HG03565 (cell line): Measurements from ENCODE around the gene POU2AF1.
A peak's percentile ranks its signal among the peaks of the same experiment; 100 is the strongest.

Source experiments
- ATAC-seq: cut with Tn5 transposase; IDR thresholded peaks from one replicate; pipeline ENCODE4 v1.9.1; 2021; ENCODE audit warnings: mild to moderate bottlenecking, moderate library complexity; ENCODE audit not compliant: unreplicated experiment

POU2AF1 gene

GRCh38 chr11:111388420-111388819, 9.3 kb upstream of the POU2AF1 start:
- no peak for ATAC-seq

GRCh38 chr11:111387363-111387762, 8.3 kb upstream of the POU2AF1 start:
- no peak for ATAC-seq

- no peak for ATAC-seq
Measured at GRCh38 chr11:111386611-111387150, 7.6 kb upstream of the POU2AF1 start.

- ATAC-seq, result no peak
Measured at GRCh38 chr11:111384494-111384893, 5.4 kb upstream of the POU2AF1 start.

- ATAC-seq, result no peak
Measured at GRCh38 chr11:111382451-111382850, 3.4 kb upstream of the POU2AF1 start.

- no peak for ATAC-seq
Measured at GRCh38 chr11:111379602-111380136, 594 bp upstream of the POU2AF1 start.

- ATAC-seq, result no peak
Measured at GRCh38 chr11:111378185-111378860, 752 bp downstream of the POU2AF1 start.

- no peak for ATAC-seq
Measured at GRCh38 chr11:111376181-111376871, 2.7 kb downstream of the POU2AF1 start.

- no peak for ATAC-seq
Measured at GRCh38 chr11:111373590-111373989, 5.5 kb downstream of the POU2AF1 start.

GRCh38 chr11:111372538-111372937, 6.5 kb downstream of the POU2AF1 start:
- ATAC-seq, result no peak

GRCh38 chr11:111370902-111371578, 8.0 kb downstream of the POU2AF1 start:
- ATAC-seq, result peak; percentile 31

GRCh38 chr11:111370270-111370901, 8.7 kb downstream of the POU2AF1 start:
- ATAC-seq, result no peak

- ATAC-seq, result no peak
Measured at GRCh38 chr11:111368285-111368560, 10.9 kb downstream of the POU2AF1 start.

- peak; percentile 37 for ATAC-seq
Measured at GRCh38 chr11:111367411-111368284, 11.4 kb downstream of the POU2AF1 start.

GRCh38 chr11:111366560-111367410, 12.3 kb downstream of the POU2AF1 start:
- no peak for ATAC-seq

- ATAC-seq, result no peak
Measured at GRCh38 chr11:111365722-111366559, 13.1 kb downstream of the POU2AF1 start.

- ATAC-seq, result no peak
Measured at GRCh38 chr11:111364503-111364902, 14.6 kb downstream of the POU2AF1 start.

- ATAC-seq, result no peak
Measured at GRCh38 chr11:111363985-111364384, 15.1 kb downstream of the POU2AF1 start.
